GM10266 (cell line): ENCODE measurements around the gene GYPC.

ENCODE experiments used
- DNase-seq: peaks from one replicate; pipeline ENCODE4 v3.0.0; 2012; ENCODE audit errors: extremely low spot score
- CTCF ChIP-seq: IDR thresholded peaks from 2 replicates; pipeline ENCODE4 v1.5.1; 2012; ENCODE audit warnings: mild to moderate bottlenecking, low read depth; ENCODE audit not compliant: control insufficient read depth, insufficient read depth; ENCODE audit errors: missing control alignments

GYPC gene

GRCh38 chr2:126739141-126739540 is 83.2 kb downstream of the GYPC start:
- TF ChIP-seq CTCF: no peak
- DNase-seq: no peak

- TF ChIP-seq CTCF: no peak
- no peak for DNase-seq
These were observed 88.7 kb downstream of the GYPC start for GRCh38 chr2:126744640-126745039.
